SU-DHL-6 (cell line): ENCODE data around the gene ITIH5.

Experiments used
- H2AFZ ChIP-seq: fragments of 200-600 bp; sonication (generic); 2 replicates; pipeline ENCODE4 v1.6.1; 2014; ENCODE audit warnings: low read depth, mild to moderate bottlenecking, moderate library complexity, mixed read lengths, antibody characterized with exemption, low read length; ENCODE audit not compliant: severe bottlenecking
- H3F3A ChIP-seq: fragments of 200-600 bp; shearing (Covaris generic); 2 replicates; pipeline ENCODE4 v1.6.0; 2016; ENCODE audit warnings: antibody characterized with exemption, mild to moderate bottlenecking; ENCODE audit not compliant: insufficient read depth
- H3K27ac ChIP-seq: fragments of 200-600 bp; sonication (generic); 2 replicates; pipeline ENCODE4 v1.5.1; 2016; ENCODE audit warnings: low read depth, mild to moderate bottlenecking, low read length, moderate library complexity, mixed read lengths
- H3K27me3 ChIP-seq: fragments of 200-600 bp; sonication (generic), shearing (Covaris generic); 2 replicates; pipeline ENCODE4 v1.6.0; 2014; ENCODE audit warnings: mild to moderate bottlenecking, low read length
- H3K36me3 ChIP-seq: fragments of 200-600 bp; sonication (generic); 2 replicates; pipeline ENCODE4 v1.6.1; 2014; ENCODE audit warnings: mild to moderate bottlenecking, low read length, mixed read lengths
- H3K4me2 ChIP-seq: fragments of 300-600, 200-600 bp; shearing (Covaris generic), sonication (generic); 2 replicates; pipeline ENCODE4 v1.6.0; 2014; ENCODE audit warnings: low read length, low read depth, mild to moderate bottlenecking; ENCODE audit not compliant: poor library complexity, severe bottlenecking
- H3K4me3 ChIP-seq: fragments of 200-600 bp; sonication (generic); 2 replicates; pipeline ENCODE4 v1.5.1; 2014; ENCODE audit warnings: antibody characterized with exemption, low read length, mild to moderate bottlenecking, mixed read lengths; ENCODE audit not compliant: insufficient read depth, poor library complexity, severe bottlenecking
- H3K79me2 ChIP-seq: fragments of 200-600 bp; sonication (generic); 2 replicates; pipeline ENCODE4 v1.6.1; 2014; ENCODE audit warnings: mild to moderate bottlenecking, low read length, moderate library complexity; ENCODE audit not compliant: insufficient read depth
- H3K9ac ChIP-seq: fragments of 200-600 bp; sonication (generic); 2 replicates; pipeline ENCODE4 v1.7.0; 2014; ENCODE audit warnings: mild to moderate bottlenecking, low read length
- H3K9me2 ChIP-seq: fragments of 200-600 bp; sonication (generic); replicated peaks from 2 replicates; pipeline ENCODE4 v1.6.1; 2014; ENCODE audit warnings: low read length; ENCODE audit not compliant: insufficient read depth
- H3K9me3 ChIP-seq: fragments of 200-600 bp; sonication (generic); 2 replicates; pipeline ENCODE4 v1.6.1; 2014; ENCODE audit warnings: low read length, mixed read lengths; ENCODE audit not compliant: insufficient read depth
- H4K20me1 ChIP-seq: fragments of 200-600 bp; sonication (generic); 2 replicates; pipeline ENCODE4 v1.6.1; 2014; ENCODE audit warnings: low read depth, mild to moderate bottlenecking, antibody characterized with exemption, low read length, moderate library complexity, mixed read lengths
- CTCF ChIP-seq: fragments of 200-600 bp; sonication (generic); IDR thresholded peaks from one replicate; pipeline ENCODE4 v1.5.1; 2017; ENCODE audit warnings: antibody characterized with exemption, mild to moderate bottlenecking, low read length, moderate library complexity; ENCODE audit not compliant: insufficient read depth, poor library complexity, severe bottlenecking
- EZH2phosphoT487 ChIP-seq: fragments of 200-600 bp; sonication (generic), shearing (Covaris generic); conservative IDR thresholded peaks from 2 replicates; pipeline ENCODE4 v1.6.1; 2018; ENCODE audit warnings: mild to moderate bottlenecking, antibody characterized with exemption, low read length, moderate library complexity, mixed read lengths

Gene ITIH5

GRCh38 chr10:7642491-7643011 is 24.2 kb downstream of the ITIH5 start:
- H4K20me1 ChIP-seq, result no peaks in the 10 kb centered on the region
- H3F3A ChIP-seq, result no peaks in the 10 kb centered on the region
- no peaks in the 10 kb centered on the region for H3K9me2 ChIP-seq
- no peak overlapping the region for H3K27ac ChIP-seq
- no peaks in the 10 kb centered on the region for H3K79me2 ChIP-seq
- TF ChIP-seq EZH2phosphoT487 (no peak), CTCF (no peak)
- H3K4me2 ChIP-seq, result no peak overlapping the region
- no peak overlapping the region for H2AFZ ChIP-seq
- no peaks in the 10 kb centered on the region for H3K36me3 ChIP-seq
- no peaks in the 10 kb centered on the region for H3K9me3 ChIP-seq
- no peak overlapping the region for H3K9ac ChIP-seq
- H3K27me3 ChIP-seq, result no peaks in the 10 kb centered on the region
- no peak overlapping the region for H3K4me3 ChIP-seq

GRCh38 chr10:7635408-7636125 is 31.2 kb downstream of the ITIH5 start:
- no peaks in the 10 kb centered on the region for H3K27me3 ChIP-seq
- no peaks in the 10 kb centered on the region for H3K9me2 ChIP-seq
- H4K20me1 ChIP-seq, result no peaks in the 10 kb centered on the region
- no peaks in the 10 kb centered on the region for H3K79me2 ChIP-seq
- no peaks in the 10 kb centered on the region for H3F3A ChIP-seq
- no peak overlapping the region for H3K4me3 ChIP-seq
- no peaks in the 10 kb centered on the region for H3K9me3 ChIP-seq
- H3K9ac ChIP-seq, result no peak overlapping the region
- no peak overlapping the region for H3K27ac ChIP-seq
- no peaks in the 10 kb centered on the region for H3K36me3 ChIP-seq
- TF ChIP-seq EZH2phosphoT487, result no peak
- no peak for TF ChIP-seq CTCF
- H2AFZ ChIP-seq, result no peak overlapping the region
- H3K4me2 ChIP-seq, result no peak overlapping the region

DNA sequence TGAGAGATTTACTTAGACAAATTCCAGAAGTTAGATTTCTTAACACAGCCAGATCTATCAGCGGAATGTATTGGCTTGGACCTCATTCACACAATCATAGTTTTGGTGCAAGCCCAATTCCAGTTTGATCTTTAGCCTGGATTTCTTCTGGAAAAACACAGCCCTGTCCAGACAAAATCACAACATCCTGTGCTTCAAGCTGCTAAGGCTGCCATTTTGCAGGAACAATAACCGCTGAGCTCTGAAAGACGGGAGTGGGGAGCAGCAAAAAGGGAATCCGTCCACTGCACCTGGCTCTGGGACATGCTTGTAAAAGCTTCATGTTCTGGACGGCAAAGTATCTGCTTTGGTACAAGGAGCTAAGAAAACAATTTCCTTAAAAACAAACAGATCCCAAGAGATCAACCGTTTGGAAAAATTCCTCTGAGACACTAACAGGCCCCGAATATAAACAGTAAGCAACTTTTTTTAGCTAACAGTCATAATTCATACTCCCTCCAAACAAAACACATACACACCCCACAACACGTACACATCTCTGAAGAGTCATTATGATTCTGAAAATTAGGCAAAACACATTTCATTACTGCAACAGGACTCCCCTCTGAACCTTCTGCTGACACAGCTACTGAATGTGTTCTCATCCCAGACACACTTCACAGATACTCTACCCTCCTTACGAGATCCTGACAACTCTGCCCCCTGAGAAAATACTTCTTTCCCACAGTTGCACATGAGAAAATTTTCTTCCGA is 32.4 kb downstream of the ITIH5 start:
- Histone ChIP-seq H3K4me3 (no peak overlapping the region), H3K79me2 (no peaks in the 10 kb centered on the region), H4K20me1 (no peaks in the 10 kb centered on the region), H3K27me3 (no peaks in the 10 kb centered on the region), H3K9me3 (peaks cover 4% of the 10 kb centered on the region; the same call in 1 of the 2 replicates), H3K9me2 (no peaks in the 10 kb centered on the region), H3K9ac (no peak overlapping the region), H3K27ac (no peak overlapping the region), H3F3A (no peaks in the 10 kb centered on the region), H2AFZ (no peak overlapping the region), H3K4me2 (no peak overlapping the region), H3K36me3 (no peaks in the 10 kb centered on the region)
- TF ChIP-seq CTCF, result no peak
- TF ChIP-seq EZH2phosphoT487, result no peak
